HepG2 (cell line): ENCODE measurements around the gene PACS1. TPM values are rescaled to one million over a fixed set of nuclear protein-coding genes. Genes with fewer than 3 reads are reported as not detected.
A peak's percentile ranks its signal among the peaks of the same experiment; 100 is the strongest.

ENCODE experiments used
- AHR ChIP-seq: IDR thresholded peaks from 2 replicates; pipeline ENCODE4 v1.6.1; 2018; ENCODE audit warnings: missing genetic modification reagents, missing compliant biosample characterization
- BHLHE40 ChIP-seq: IDR thresholded peaks from 2 replicates; pipeline ENCODE4 v1.6.1; 2011; ENCODE audit warnings: low read length, improper control_type of control experiment
- FOXA3 ChIP-seq: IDR thresholded peaks from 2 replicates; pipeline ENCODE4 v1.6.1; 2016; ENCODE audit warnings: missing genetic modification reagents, missing compliant biosample characterization
- FOXM1 ChIP-seq: sonication (generic); formaldehyde crosslinking; IDR thresholded peaks from 2 replicates; pipeline ENCODE4 v1.5.0; 2020; ENCODE audit warnings: missing genetic modification reagents
- GATA4 ChIP-seq: sonication (generic); IDR thresholded peaks from 2 replicates; pipeline ENCODE4 v1.6.1; 2016; ENCODE audit warnings: antibody characterized with exemption, low read depth, borderline replicate concordance
- GZF1 ChIP-seq: sonication (generic); formaldehyde crosslinking; IDR thresholded peaks from 2 replicates; pipeline ENCODE4 v1.5.1; 2020; ENCODE audit warnings: mild to moderate bottlenecking, missing genetic modification reagents
- HNF4G ChIP-seq, 2 experiments: sonication (generic) in 1 of 2; formaldehyde crosslinking in 1 of 2; IDR thresholded peaks; 2 replicates each; pipeline versions ENCODE4 v1.4.0 to v1.6.1; 2011 to 2020; ENCODE audit warnings: borderline replicate concordance in 2 of 2, low read depth in 2 of 2, mild to moderate bottlenecking in 2 of 2, low read length in 1 of 2, missing genetic modification reagents in 1 of 2, moderate library complexity in 1 of 2
- KDM3A ChIP-seq: IDR thresholded peaks from 2 replicates; pipeline ENCODE4 v1.6.1; 2018; ENCODE audit warnings: low read depth, missing compliant biosample characterization
- MLLT10 ChIP-seq: sonication (generic); formaldehyde crosslinking; IDR thresholded peaks from 2 replicates; pipeline ENCODE4 v1.4.0; 2020; ENCODE audit warnings: missing genetic modification reagents
- SCMH1 ChIP-seq: sonication (generic); formaldehyde crosslinking; IDR thresholded peaks from 2 replicates; pipeline ENCODE4 v1.9.0; 2021; ENCODE audit warnings: missing genetic modification reagents, mild to moderate bottlenecking, borderline replicate concordance
- TAF1 ChIP-seq: sonication (generic); formaldehyde crosslinking; IDR thresholded peaks from 2 replicates; pipeline ENCODE4 v1.4.0; 2020; ENCODE audit warnings: missing genetic modification reagents
- YEATS4 ChIP-seq: sonication (generic); formaldehyde crosslinking; IDR thresholded peaks from 2 replicates; pipeline ENCODE4 v1.4.0; 2020; ENCODE audit warnings: missing genetic modification reagents, borderline replicate concordance
- ZFP36 ChIP-seq: fragments of 150-350 bp; IDR thresholded peaks from 2 replicates; pipeline ENCODE4 v1.6.1; 2018; ENCODE audit warnings: borderline replicate concordance, low read length, low read depth; ENCODE audit not compliant: partially characterized antibody
- ZFP37 ChIP-seq: sonication (generic); formaldehyde crosslinking; IDR thresholded peaks from 2 replicates; pipeline ENCODE4 v1.4.0; 2020; ENCODE audit warnings: missing genetic modification reagents, borderline replicate concordance
- ZFY ChIP-seq: sonication (generic); formaldehyde crosslinking; IDR thresholded peaks from 2 replicates; pipeline ENCODE4 v1.4.0; 2020; ENCODE audit warnings: missing genetic modification reagents
- ZNF235 ChIP-seq: sonication (generic); formaldehyde crosslinking; IDR thresholded peaks from 2 replicates; pipeline ENCODE4 v1.8.1; 2023; ENCODE audit warnings: mild to moderate bottlenecking, missing genetic modification reagents, borderline replicate concordance
- ZNF510 ChIP-seq: sonication (generic); formaldehyde crosslinking; IDR thresholded peaks from 2 replicates; pipeline ENCODE4 v1.4.0; 2020; ENCODE audit warnings: low read depth, mild to moderate bottlenecking, missing genetic modification reagents
- ZSCAN25 ChIP-seq: sonication (generic); formaldehyde crosslinking; IDR thresholded peaks from 2 replicates; pipeline ENCODE4 v1.8.0; 2022; ENCODE audit warnings: mild to moderate bottlenecking, missing genetic modification reagents
- polyA plus RNA-seq, 8 experiments: library from polyadenylated mRNA; depleted of rRNA in 3 of 8; stranded (reverse) in 7 of 8; unstranded in 1 of 8; fragments of >200 nt; fragmentation: Illumina TruSeq in 4 of 8; extraction: Trizol in 4 of 8; gene quantifications; 2 replicates each; pipeline versions ENCODE4 v1.2.1 to v1.2.3, GENCODE V29; 2011 to 2016; ENCODE audit warnings: low read depth in 4 of 8, missing spikeins in 1 of 8, mixed read lengths in 1 of 8; ENCODE audit not compliant: insufficient read depth in 1 of 8
- total RNA-seq, 5 experiments: library from RNA; depleted of rRNA; stranded (reverse); fragments of >200 nt; fragmentation: Illumina TruSeq; extraction: Trizol; gene quantifications; 2 replicates each; pipeline ENCODE4 v1.2.3, GENCODE V29; 2016; ENCODE audit warnings: low read depth in 1 of 5
- TF ChIP-seq, protein P1 (sequence below): sonication (generic); formaldehyde crosslinking; IDR thresholded peaks from 2 replicates; pipeline ENCODE4 v1.4.0; 2020; ENCODE audit warnings: missing genetic modification reagents
- TF ChIP-seq, protein P2 (sequence below): sonication (generic); formaldehyde crosslinking; IDR thresholded peaks from 2 replicates; pipeline ENCODE4 v1.5.1; 2020; ENCODE audit warnings: missing genetic modification reagents, mild to moderate bottlenecking, borderline replicate concordance
- TF ChIP-seq, protein P3 (sequence below): sonication (generic); formaldehyde crosslinking; IDR thresholded peaks from 2 replicates; pipeline ENCODE4 v1.4.0; 2020; ENCODE audit warnings: mild to moderate bottlenecking, missing genetic modification reagents
- TF ChIP-seq, protein P4 (sequence below): IDR thresholded peaks from 2 replicates; pipeline ENCODE4 v1.6.1; 2012; ENCODE audit warnings: inconsistent platforms
- TF ChIP-seq, protein P5 (sequence below): IDR thresholded peaks from 2 replicates; pipeline ENCODE4 v1.6.1; 2016; ENCODE audit warnings: low read depth, control low read depth
- TF ChIP-seq, protein P6 (sequence below), 2 experiments: fragments of 450-650 bp in 1 of 2; sonication (generic) in 1 of 2; formaldehyde crosslinking; IDR thresholded peaks; 2 replicates each; pipeline versions ENCODE4 v1.5.0 to v1.8.0; 2020 to 2022; ENCODE audit warnings: mild to moderate bottlenecking in 1 of 2, missing genetic modification reagents in 1 of 2

The PACS1 gene
- total and polyA plus RNA-seq, 2 of the 13 experiments (the other 11 are each of a cell fraction or from before 2014, with no cell fraction given): 7.6 to 8.6 TPM

DNA sequence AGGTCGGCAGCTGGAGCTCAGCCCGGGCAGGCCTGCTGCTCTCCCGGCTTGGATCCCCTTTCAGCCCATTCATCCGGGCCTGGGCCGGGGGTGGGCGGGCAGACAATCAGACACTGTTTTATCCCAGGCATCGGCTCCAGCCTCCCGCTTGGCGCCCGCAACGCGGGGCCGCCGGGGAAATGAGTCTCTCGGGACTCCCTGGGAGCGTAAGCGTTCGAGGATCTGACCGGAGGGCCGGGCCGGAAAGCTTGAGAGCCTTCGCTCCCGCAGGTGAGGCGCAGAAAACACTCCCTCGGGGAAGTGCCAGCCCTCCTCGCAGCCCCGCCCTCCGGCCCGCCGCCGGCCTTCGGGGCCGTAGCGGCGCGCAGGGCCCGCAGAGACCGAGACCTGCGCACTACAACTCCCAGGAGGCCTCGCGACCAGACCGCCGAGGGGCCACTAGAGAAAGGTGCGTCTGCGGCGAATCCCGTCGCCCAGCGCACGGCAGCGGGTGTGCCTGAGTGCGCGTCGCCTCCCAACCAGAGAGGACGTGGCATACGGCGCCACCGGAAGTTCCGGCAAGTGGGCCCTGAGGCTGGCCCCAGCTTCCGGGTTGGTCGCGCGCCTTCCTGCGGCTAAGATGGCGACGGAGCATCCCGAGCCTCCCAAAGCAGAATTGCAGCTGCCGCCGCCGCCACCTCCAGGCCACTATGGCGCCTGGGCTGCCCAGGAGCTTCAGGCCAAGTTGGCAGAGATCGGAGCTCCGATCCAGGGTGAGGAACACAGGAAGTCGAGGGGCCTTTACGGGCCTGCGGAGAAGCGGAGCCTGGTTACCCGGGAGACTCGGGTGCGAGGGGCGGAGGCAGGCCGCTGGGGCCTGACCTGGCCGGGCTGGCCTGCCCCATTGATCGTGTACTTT lies 18.1 kb upstream of the PACS1 start, which contains the start of gene SF3B2 (continued):
- TF ChIP-seq, protein P1, sequence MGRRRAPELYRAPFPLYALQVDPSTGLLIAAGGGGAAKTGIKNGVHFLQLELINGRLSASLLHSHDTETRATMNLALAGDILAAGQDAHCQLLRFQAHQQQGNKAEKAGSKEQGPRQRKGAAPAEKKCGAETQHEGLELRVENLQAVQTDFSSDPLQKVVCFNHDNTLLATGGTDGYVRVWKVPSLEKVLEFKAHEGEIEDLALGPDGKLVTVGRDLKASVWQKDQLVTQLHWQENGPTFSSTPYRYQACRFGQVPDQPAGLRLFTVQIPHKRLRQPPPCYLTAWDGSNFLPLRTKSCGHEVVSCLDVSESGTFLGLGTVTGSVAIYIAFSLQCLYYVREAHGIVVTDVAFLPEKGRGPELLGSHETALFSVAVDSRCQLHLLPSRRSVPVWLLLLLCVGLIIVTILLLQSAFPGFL (CRISPR knock-in tag): 0 out of 2 replicates have a peak, but pooled peaks have one; percentile 36
- TF ChIP-seq, protein P2, sequence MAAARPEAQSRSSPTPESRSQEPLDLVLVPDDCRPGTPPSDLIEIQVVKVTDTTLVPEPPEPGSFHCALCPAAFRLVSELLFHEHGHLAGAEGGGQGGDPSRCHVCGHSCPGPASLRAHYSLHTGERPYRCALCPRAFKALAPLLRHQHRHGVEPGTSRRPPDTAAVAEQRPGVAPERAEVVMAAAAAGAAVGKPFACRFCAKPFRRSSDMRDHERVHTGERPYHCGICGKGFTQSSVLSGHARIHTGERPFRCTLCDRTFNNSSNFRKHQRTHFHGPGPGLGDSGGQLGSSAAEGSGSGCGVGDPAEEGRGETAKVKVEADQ (CRISPR knock-in tag): 0 out of 2 replicates have a peak, but pooled peaks have one; percentile 40
- TF ChIP-seq, protein P3, sequence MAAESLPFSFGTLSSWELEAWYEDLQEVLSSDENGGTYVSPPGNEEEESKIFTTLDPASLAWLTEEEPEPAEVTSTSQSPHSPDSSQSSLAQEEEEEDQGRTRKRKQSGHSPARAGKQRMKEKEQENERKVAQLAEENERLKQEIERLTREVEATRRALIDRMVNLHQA (CRISPR knock-in tag): no peak
- no peak; the same call in 1 of the 2 replicates for TF ChIP-seq BHLHE40
- no peak for TF ChIP-seq HNF4G (IDR thresholded peaks at IDR 0.05; ENCODE audit: borderline replicate concordance, low read depth, low read length)
- TF ChIP-seq HNF4G (CRISPR knock-in tag; IDR thresholded peaks at IDR 0.05; ENCODE audit: borderline replicate concordance, low read depth): peak; percentile 62; the same call in 1 of the 2 replicates
- 0 out of 2 replicates have a peak, but pooled peaks have one; percentile 24 for TF ChIP-seq AHR
- TF ChIP-seq, protein P4, sequence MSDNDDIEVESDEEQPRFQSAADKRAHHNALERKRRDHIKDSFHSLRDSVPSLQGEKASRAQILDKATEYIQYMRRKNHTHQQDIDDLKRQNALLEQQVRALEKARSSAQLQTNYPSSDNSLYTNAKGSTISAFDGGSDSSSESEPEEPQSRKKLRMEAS: peak; percentile 66; the same call in 1 of the 2 replicates
- peak; percentile 76; the same call in 1 of the 2 replicates for TF ChIP-seq KDM3A
- TF ChIP-seq SCMH1 (CRISPR knock-in tag): no peak
- TF ChIP-seq ZFY: peak; percentile 98
- TF ChIP-seq GATA4: no peak
- TF ChIP-seq, protein P5, sequence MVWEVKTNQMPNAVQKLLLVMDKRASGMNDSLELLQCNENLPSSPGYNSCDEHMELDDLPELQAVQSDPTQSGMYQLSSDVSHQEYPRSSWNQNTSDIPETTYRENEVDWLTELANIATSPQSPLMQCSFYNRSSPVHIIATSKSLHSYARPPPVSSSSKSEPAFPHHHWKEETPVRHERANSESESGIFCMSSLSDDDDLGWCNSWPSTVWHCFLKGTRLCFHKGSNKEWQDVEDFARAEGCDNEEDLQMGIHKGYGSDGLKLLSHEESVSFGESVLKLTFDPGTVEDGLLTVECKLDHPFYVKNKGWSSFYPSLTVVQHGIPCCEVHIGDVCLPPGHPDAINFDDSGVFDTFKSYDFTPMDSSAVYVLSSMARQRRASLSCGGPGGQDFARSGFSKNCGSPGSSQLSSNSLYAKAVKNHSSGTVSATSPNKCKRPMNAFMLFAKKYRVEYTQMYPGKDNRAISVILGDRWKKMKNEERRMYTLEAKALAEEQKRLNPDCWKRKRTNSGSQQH (CRISPR knock-in tag): peak; percentile 37; the same call in 1 of the 2 replicates
- no peak for TF ChIP-seq ZFP36
- TF ChIP-seq ZSCAN25: peak; percentile 78; the same call in 1 of the 2 replicates
- no peak for TF ChIP-seq ZNF235 (CRISPR knock-in tag)
- no peak for TF ChIP-seq ZFP37 (CRISPR knock-in tag)
- peak; percentile 65 for TF ChIP-seq FOXA3
- peak; percentile 94 for TF ChIP-seq YEATS4
- no peak; the same call in 1 of the 2 replicates for TF ChIP-seq MLLT10
- TF ChIP-seq FOXM1: no peak
- TF ChIP-seq, protein P6, sequence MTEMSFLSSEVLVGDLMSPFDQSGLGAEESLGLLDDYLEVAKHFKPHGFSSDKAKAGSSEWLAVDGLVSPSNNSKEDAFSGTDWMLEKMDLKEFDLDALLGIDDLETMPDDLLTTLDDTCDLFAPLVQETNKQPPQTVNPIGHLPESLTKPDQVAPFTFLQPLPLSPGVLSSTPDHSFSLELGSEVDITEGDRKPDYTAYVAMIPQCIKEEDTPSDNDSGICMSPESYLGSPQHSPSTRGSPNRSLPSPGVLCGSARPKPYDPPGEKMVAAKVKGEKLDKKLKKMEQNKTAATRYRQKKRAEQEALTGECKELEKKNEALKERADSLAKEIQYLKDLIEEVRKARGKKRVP (CRISPR knock-in tag; IDR thresholded peaks at IDR 0.05): peak in 1 of 2 experiments; percentile 14; a peak in 1 of 4 replicates
- no peak for TF ChIP-seq GZF1 (CRISPR knock-in tag)
- peak; percentile 96 for TF ChIP-seq TAF1
- TF ChIP-seq ZNF510 (CRISPR knock-in tag): 0 out of 2 replicates have a peak, but pooled peaks have one; percentile 72
